Nephron (organoid): ENCODE data around the gene PNN.
A peak's percentile ranks its signal among the peaks of the same experiment; 100 is the strongest.
"Not testable (repeated sequence)": the region's sequence is repeated elsewhere in the genome, so short reads cannot be mapped to it uniquely, and the experiment has no call there.

ENCODE experiments used
- H3K27ac Mint-ChIP-seq, 3 experiments: 2 replicates each; pipeline ENCODE4 v1.8.0; 2020; ENCODE audit warnings: mixed read lengths in 3 of 3, mild to moderate bottlenecking in 2 of 3, moderate library complexity in 1 of 3
- H3K27me3 Mint-ChIP-seq: 2 replicates; pipeline ENCODE4 v1.8.0; 2021; ENCODE audit warnings: low read depth, mild to moderate bottlenecking, moderate library complexity, mixed read lengths
- H3K36me3 Mint-ChIP-seq: 2 replicates; pipeline ENCODE4 v1.8.0; 2020; ENCODE audit warnings: low read depth, mixed read lengths
- H3K4me1 Mint-ChIP-seq: 2 replicates; pipeline ENCODE4 v1.8.0; 2020; ENCODE audit warnings: mixed read lengths
- H3K4me3 Mint-ChIP-seq, 3 experiments: 2 replicates each; pipeline ENCODE4 v1.8.0; 2020; ENCODE audit warnings: mild to moderate bottlenecking in 3 of 3, mixed read lengths in 3 of 3, moderate library complexity in 2 of 3
- H3K9me3 Mint-ChIP-seq: 2 replicates; pipeline ENCODE4 v1.8.0; 2020; ENCODE audit warnings: mixed read lengths
- TF ChIP-seq, protein P1 (sequence below), 3 experiments: fragments of 200-600 bp; sonication (generic); IDR thresholded peaks; one replicate each; pipeline ENCODE4 v1.5.0; 2021; ENCODE audit warnings: antibody characterized with exemption in 3 of 3; ENCODE audit not compliant: unreplicated experiment in 3 of 3

Gene PNN

GRCh38 chr14:39174560-39175444 is at the start of gene PNN:
TSS of gene PNN (plus strand) at chr14:39175254. CDS start at chr14:39175280, 26 bp downstream.
- Mint-ChIP-seq H3K27me3 (no peaks in the 10 kb centered on the region), H3K27ac (peak within 1 kb of the TSS; percentile 98 to 100 (median 100)), H3K36me3 (peaks cover 31% of the 10 kb centered on the region), H3K4me1 (peaks cover 32% of the 10 kb centered on the region), H3K4me3 (peak within 1 kb of the TSS; percentile 95 to 98 (median 97)), H3K9me3 (no peaks in the 10 kb centered on the region)
- TF ChIP-seq, protein P1, sequence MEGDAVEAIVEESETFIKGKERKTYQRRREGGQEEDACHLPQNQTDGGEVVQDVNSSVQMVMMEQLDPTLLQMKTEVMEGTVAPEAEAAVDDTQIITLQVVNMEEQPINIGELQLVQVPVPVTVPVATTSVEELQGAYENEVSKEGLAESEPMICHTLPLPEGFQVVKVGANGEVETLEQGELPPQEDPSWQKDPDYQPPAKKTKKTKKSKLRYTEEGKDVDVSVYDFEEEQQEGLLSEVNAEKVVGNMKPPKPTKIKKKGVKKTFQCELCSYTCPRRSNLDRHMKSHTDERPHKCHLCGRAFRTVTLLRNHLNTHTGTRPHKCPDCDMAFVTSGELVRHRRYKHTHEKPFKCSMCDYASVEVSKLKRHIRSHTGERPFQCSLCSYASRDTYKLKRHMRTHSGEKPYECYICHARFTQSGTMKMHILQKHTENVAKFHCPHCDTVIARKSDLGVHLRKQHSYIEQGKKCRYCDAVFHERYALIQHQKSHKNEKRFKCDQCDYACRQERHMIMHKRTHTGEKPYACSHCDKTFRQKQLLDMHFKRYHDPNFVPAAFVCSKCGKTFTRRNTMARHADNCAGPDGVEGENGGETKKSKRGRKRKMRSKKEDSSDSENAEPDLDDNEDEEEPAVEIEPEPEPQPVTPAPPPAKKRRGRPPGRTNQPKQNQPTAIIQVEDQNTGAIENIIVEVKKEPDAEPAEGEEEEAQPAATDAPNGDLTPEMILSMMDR (IDR thresholded peaks at IDR 0.05; ENCODE audit: unreplicated experiment in 3 of 3), result no peak

- not testable (repeated sequence) for H3K4me1 Mint-ChIP-seq, H3K9me3 Mint-ChIP-seq, H3K4me3 Mint-ChIP-seq, H3K27me3 Mint-ChIP-seq, H3K27ac Mint-ChIP-seq
- H3K36me3 Mint-ChIP-seq, result peaks cover 64% of the 10 kb centered on the region
Observed at GRCh38 chr14:39137835-39138234, 37.2 kb upstream of the PNN start.

DNA sequence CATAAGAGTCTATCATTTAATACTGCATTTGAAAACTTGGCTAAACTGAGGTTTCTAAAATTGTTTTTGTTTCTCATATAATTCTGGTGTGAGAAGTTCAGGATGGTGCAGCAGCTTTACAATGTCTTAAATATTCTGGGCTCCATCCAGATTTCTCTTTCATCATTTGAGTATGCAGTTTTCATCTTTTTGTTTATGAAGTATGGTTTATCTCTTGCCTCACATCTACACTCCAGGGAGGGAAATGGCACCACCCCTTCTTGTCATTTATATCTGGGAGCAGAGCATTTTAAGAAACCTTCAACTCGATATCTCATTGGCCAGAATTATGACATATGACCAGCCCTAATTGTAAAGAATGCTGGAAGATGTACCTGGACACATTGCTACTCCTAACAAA is 36.6 kb upstream of the PNN start:
- Mint-ChIP-seq H3K9me3 (peaks cover 7% of the 10 kb centered on the region), H3K4me3 (no peak overlapping the region), H3K27me3 (no peaks in the 10 kb centered on the region), H3K27ac (no peak overlapping the region), H3K36me3 (peaks cover 68% of the 10 kb centered on the region), H3K4me1 (no peaks in the 10 kb centered on the region)
- TF ChIP-seq, protein P1 (IDR thresholded peaks at IDR 0.05; ENCODE audit: unreplicated experiment in 3 of 3), result no peak

GRCh38 chr14:39140170-39140569 is 34.9 kb upstream of the PNN start:
- peaks cover 62% of the 10 kb centered on the region for H3K36me3 Mint-ChIP-seq
- H3K9me3 Mint-ChIP-seq, result peaks cover 7% of the 10 kb centered on the region
- TF ChIP-seq, protein P1 (IDR thresholded peaks at IDR 0.05; ENCODE audit: unreplicated experiment in 3 of 3), result no peak
- no peaks in the 10 kb centered on the region for H3K27me3 Mint-ChIP-seq
- no peak overlapping the region for H3K27ac Mint-ChIP-seq
- H3K4me1 Mint-ChIP-seq, result no peaks in the 10 kb centered on the region
- H3K4me3 Mint-ChIP-seq, result no peak overlapping the region

DNA sequence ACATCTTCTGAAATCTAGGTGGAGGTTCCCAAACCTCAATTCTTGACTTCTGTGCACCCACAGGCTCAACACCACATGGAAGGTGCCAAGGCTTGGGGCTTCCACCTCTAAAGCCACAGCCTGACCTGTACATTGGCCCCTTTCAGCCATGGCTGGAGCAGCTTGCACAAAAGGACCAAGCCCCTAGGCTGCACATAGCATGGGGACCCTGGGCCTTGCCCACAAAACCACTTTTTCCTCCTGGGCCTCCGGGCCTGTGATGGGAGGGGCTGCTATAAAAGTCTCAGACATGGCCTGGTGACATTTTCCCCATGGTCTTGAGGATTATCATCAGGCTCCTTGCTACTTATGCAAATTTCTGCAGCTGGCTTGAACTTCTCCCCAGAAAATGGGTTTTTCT is 33.4 kb upstream of the PNN start:
- H3K27ac Mint-ChIP-seq, H3K4me3 Mint-ChIP-seq, H3K4me1 Mint-ChIP-seq, H3K9me3 Mint-ChIP-seq, H3K27me3 Mint-ChIP-seq: not testable (repeated sequence)
- peaks cover 67% of the 10 kb centered on the region for H3K36me3 Mint-ChIP-seq

- not testable (repeated sequence) for H3K27me3 Mint-ChIP-seq, H3K9me3 Mint-ChIP-seq, H3K27ac Mint-ChIP-seq, H3K4me3 Mint-ChIP-seq, H3K4me1 Mint-ChIP-seq
- H3K36me3 Mint-ChIP-seq, result peaks cover 73% of the 10 kb centered on the region
Observed at GRCh38 chr14:39143226-39143625, 31.8 kb upstream of the PNN start.

- no peaks in the 10 kb centered on the region for H3K27me3 Mint-ChIP-seq
- H3K4me1 Mint-ChIP-seq, result no peaks in the 10 kb centered on the region
- peaks cover 63% of the 10 kb centered on the region for H3K36me3 Mint-ChIP-seq
- peaks cover 7% of the 10 kb centered on the region for H3K9me3 Mint-ChIP-seq
- H3K27ac Mint-ChIP-seq, result no peak overlapping the region
- TF ChIP-seq, protein P1 (IDR thresholded peaks at IDR 0.05; ENCODE audit: unreplicated experiment in 3 of 3), result no peak
- no peak overlapping the region for H3K4me3 Mint-ChIP-seq
Observed at GRCh38 chr14:39145266-39145966, 29.6 kb upstream of the PNN start.
